Measurements from ENCODE around the gene POU4F1.

- TF ChIP-seq, protein P1, sequence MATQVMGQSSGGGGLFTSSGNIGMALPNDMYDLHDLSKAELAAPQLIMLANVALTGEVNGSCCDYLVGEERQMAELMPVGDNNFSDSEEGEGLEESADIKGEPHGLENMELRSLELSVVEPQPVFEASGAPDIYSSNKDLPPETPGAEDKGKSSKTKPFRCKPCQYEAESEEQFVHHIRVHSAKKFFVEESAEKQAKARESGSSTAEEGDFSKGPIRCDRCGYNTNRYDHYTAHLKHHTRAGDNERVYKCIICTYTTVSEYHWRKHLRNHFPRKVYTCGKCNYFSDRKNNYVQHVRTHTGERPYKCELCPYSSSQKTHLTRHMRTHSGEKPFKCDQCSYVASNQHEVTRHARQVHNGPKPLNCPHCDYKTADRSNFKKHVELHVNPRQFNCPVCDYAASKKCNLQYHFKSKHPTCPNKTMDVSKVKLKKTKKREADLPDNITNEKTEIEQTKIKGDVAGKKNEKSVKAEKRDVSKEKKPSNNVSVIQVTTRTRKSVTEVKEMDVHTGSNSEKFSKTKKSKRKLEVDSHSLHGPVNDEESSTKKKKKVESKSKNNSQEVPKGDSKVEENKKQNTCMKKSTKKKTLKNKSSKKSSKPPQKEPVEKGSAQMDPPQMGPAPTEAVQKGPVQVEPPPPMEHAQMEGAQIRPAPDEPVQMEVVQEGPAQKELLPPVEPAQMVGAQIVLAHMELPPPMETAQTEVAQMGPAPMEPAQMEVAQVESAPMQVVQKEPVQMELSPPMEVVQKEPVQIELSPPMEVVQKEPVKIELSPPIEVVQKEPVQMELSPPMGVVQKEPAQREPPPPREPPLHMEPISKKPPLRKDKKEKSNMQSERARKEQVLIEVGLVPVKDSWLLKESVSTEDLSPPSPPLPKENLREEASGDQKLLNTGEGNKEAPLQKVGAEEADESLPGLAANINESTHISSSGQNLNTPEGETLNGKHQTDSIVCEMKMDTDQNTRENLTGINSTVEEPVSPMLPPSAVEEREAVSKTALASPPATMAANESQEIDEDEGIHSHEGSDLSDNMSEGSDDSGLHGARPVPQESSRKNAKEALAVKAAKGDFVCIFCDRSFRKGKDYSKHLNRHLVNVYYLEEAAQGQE (IDR thresholded peaks at IDR 0.05; ENCODE audit: borderline replicate concordance): no peak
- TF ChIP-seq, protein P2, sequence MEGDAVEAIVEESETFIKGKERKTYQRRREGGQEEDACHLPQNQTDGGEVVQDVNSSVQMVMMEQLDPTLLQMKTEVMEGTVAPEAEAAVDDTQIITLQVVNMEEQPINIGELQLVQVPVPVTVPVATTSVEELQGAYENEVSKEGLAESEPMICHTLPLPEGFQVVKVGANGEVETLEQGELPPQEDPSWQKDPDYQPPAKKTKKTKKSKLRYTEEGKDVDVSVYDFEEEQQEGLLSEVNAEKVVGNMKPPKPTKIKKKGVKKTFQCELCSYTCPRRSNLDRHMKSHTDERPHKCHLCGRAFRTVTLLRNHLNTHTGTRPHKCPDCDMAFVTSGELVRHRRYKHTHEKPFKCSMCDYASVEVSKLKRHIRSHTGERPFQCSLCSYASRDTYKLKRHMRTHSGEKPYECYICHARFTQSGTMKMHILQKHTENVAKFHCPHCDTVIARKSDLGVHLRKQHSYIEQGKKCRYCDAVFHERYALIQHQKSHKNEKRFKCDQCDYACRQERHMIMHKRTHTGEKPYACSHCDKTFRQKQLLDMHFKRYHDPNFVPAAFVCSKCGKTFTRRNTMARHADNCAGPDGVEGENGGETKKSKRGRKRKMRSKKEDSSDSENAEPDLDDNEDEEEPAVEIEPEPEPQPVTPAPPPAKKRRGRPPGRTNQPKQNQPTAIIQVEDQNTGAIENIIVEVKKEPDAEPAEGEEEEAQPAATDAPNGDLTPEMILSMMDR (IDR thresholded peaks at IDR 0.05; ENCODE audit: poor library complexity, severe bottlenecking): no peak
- no peak for TF ChIP-seq RAD21 (conservative IDR thresholded peaks at IDR 0.05)
- TF ChIP-seq EP300 (conservative IDR thresholded peaks at IDR 0.05; ENCODE audit: poor library complexity, severe bottlenecking): no peak
Measured at GRCh38 chr13:78606471-78607408, 3.4 kb upstream of the POU4F1 start.
